ENCODE results near the gene DOK7.

Gene DOK7

GRCh38 chr4:3469386-3470243 lies 6.5 kb downstream of the DOK7 start:
- no peak for TF ChIP-seq CTCF (IDR thresholded peaks at IDR 0.05; ENCODE audit: borderline replicate concordance, insufficient read depth, low read depth, low read length)
- no peak overlapping the region for H3K4me3 ChIP-seq (ENCODE audit: low read depth, low read length)

- no peak overlapping the region for H3K4me3 ChIP-seq (ENCODE audit: low read depth, low read length)
- no peak for TF ChIP-seq CTCF (IDR thresholded peaks at IDR 0.05; ENCODE audit: borderline replicate concordance, insufficient read depth, low read depth, low read length)
These were observed 7.4 kb downstream of the DOK7 start for GRCh38 chr4:3470244-3471097.

- no peak overlapping the region for H3K4me3 ChIP-seq (ENCODE audit: low read depth, low read length)
- no peak for TF ChIP-seq CTCF (IDR thresholded peaks at IDR 0.05; ENCODE audit: borderline replicate concordance, insufficient read depth, low read depth, low read length)
These were observed 8.1 kb downstream of the DOK7 start for GRCh38 chr4:3471098-3471760.

GRCh38 chr4:3471886-3472285 lies 8.8 kb downstream of the DOK7 start:
- TF ChIP-seq CTCF (IDR thresholded peaks at IDR 0.05; ENCODE audit: borderline replicate concordance, insufficient read depth, low read depth, low read length): no peak
- H3K4me3 ChIP-seq (ENCODE audit: low read depth, low read length): no peak overlapping the region

- TF ChIP-seq CTCF (IDR thresholded peaks at IDR 0.05; ENCODE audit: borderline replicate concordance, insufficient read depth, low read depth, low read length): no peak
- no peak overlapping the region for H3K4me3 ChIP-seq (ENCODE audit: low read depth, low read length)
These were observed 9.5 kb downstream of the DOK7 start for GRCh38 chr4:3472411-3473141.

GRCh38 chr4:3473181-3473950 lies 10.3 kb downstream of the DOK7 start:
- no peak for TF ChIP-seq CTCF (IDR thresholded peaks at IDR 0.05; ENCODE audit: borderline replicate concordance, insufficient read depth, low read depth, low read length)
- H3K4me3 ChIP-seq (ENCODE audit: low read depth, low read length): no peak overlapping the region

All from GM12875 (cell line).